GM18870 (cell line): ENCODE results near the gene OR13C5.
"Not testable (repeated sequence)": the region's sequence is repeated elsewhere in the genome, so short reads cannot be mapped to it uniquely, and the experiment has no call there.

ENCODE experiments used
- ATAC-seq: cut with Tn5 transposase; IDR thresholded peaks from one replicate; pipeline ENCODE4 v1.9.1; 2021; ENCODE audit warnings: moderate library complexity; ENCODE audit not compliant: unreplicated experiment

The OR13C5 gene, protein sequence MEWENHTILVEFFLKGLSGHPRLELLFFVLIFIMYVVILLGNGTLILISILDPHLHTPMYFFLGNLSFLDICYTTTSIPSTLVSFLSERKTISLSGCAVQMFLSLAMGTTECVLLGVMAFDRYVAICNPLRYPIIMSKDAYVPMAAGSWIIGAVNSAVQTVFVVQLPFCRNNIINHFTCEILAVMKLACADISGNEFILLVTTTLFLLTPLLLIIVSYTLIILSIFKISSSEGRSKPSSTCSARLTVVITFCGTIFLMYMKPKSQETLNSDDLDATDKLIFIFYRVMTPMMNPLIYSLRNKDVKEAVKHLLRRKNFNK

GRCh38 chr9:104599313-104599712, at the start of gene OR13C5:
OR13C5 (minus strand) TSS chr9:104599413; CDS start chr9:104599413, 0 bp downstream.
- not testable (repeated sequence) for ATAC-seq

GRCh38 chr9:104635456-104635855, 36.2 kb upstream of the OR13C5 start:
- ATAC-seq, result no peak

GRCh38 chr9:104633976-104634520, 34.8 kb upstream of the OR13C5 start:
- ATAC-seq, result no peak

GRCh38 chr9:104625964-104626363, 26.8 kb upstream of the OR13C5 start:
- ATAC-seq, result not testable (repeated sequence)

DNA sequence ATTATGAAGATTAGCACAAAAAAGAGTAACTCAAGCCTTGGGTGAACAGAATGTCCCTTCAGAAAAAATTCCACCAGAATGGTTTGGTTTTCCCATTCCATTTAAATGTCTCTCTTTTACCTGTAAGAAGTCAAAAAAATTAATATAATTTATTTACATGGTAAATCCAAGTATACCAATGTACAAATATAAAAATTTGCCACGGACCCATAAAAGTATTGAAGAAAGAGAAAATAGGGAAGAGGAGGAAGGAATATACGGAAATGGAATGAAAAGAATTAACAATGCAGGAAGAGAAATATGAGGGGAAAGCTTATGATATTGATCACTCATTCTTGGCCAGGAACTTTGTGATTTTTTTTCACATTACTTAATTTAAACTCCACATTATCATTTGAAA, 18.9 kb upstream of the OR13C5 start, which contains the start of gene OR13C9:
TSS of gene OR13C9 (minus strand) at position 101 of the 400 bp plus-strand sequence. CDS start at position 101, 0 bp downstream.
- no peak for ATAC-seq

GRCh38 chr9:104617418-104617817, 18.2 kb upstream of the OR13C5 start:
- ATAC-seq, result no peak

- ATAC-seq, result no peak
These were observed 12.0 kb upstream of the OR13C5 start for GRCh38 chr9:104611213-104611612.

DNA sequence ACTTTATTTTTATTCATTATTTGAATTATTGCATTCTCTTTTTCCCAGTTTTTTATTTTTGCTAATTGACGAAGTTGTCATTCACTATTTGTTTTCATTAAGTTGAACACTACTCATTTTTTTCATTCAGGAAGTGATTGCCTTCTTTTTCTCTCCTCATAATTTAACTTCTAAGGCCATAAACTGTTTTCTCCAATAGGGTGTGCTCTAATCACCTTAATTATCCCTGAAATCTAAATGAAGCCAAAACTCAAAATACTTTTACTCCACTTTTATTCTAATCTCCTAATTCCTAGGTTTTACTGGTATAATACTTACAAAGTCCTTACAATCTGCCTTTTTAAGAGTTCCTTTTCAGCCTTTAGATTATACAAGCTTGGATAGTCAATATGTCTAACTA, 9.1 kb upstream of the OR13C5 start:
- ATAC-seq, result no peak

GRCh38 chr9:104606152-104606551, 6.9 kb upstream of the OR13C5 start:
- ATAC-seq, result no peak

GRCh38 chr9:104605527-104605926, 6.3 kb upstream of the OR13C5 start, which contains the start of gene OR13C2:
OR13C2 (minus strand) TSS chr9:104605627; CDS start chr9:104605627, 0 bp downstream.
- not testable (repeated sequence) for ATAC-seq

DNA sequence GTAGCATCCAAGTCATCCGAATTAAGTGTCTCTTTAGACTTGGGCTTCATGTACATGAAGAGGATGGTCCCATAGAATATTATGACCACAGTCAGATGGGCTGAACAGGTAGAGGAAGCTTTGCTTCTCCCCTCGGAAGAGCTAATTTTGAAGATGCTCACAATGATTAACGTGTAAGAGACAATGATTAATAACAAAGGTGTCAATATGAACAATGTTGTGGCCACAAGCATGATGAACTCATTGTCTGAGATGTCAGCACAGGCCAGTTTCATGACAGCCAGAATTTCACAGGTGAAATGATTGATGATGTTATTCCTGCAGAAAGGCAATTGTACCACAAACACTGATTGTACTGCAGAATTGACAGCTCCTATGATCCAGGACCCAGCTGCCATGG, 5.6 kb upstream of the OR13C5 start:
- ATAC-seq, result peak; percentile 61

GRCh38 chr9:104598749-104599148, 464 bp downstream of the OR13C5 start:
- ATAC-seq, result not testable (repeated sequence)

GRCh38 chr9:104589626-104590025, 9.6 kb downstream of the OR13C5 start:
- no peak for ATAC-seq

- ATAC-seq, result no peak
These were observed 12.6 kb downstream of the OR13C5 start for GRCh38 chr9:104586496-104587180.

GRCh38 chr9:104580562-104580961, 18.7 kb downstream of the OR13C5 start:
- no peak for ATAC-seq

GRCh38 chr9:104577263-104577662, 21.9 kb downstream of the OR13C5 start:
- no peak for ATAC-seq

- ATAC-seq, result no peak
These were observed 23.8 kb downstream of the OR13C5 start for GRCh38 chr9:104575456-104575855.

GRCh38 chr9:104572612-104573011, 26.6 kb downstream of the OR13C5 start:
- ATAC-seq, result no peak

- ATAC-seq, result no peak
These were observed 30.3 kb downstream of the OR13C5 start, which contains the start of gene OR13C8 for GRCh38 chr9:104568868-104569267. OR13C8 (plus strand) TSS chr9:104569168; CDS start chr9:104569168, 0 bp downstream.

- ATAC-seq, result no peak
These were observed 34.9 kb downstream of the OR13C5 start for GRCh38 chr9:104564358-104564757.

DNA sequence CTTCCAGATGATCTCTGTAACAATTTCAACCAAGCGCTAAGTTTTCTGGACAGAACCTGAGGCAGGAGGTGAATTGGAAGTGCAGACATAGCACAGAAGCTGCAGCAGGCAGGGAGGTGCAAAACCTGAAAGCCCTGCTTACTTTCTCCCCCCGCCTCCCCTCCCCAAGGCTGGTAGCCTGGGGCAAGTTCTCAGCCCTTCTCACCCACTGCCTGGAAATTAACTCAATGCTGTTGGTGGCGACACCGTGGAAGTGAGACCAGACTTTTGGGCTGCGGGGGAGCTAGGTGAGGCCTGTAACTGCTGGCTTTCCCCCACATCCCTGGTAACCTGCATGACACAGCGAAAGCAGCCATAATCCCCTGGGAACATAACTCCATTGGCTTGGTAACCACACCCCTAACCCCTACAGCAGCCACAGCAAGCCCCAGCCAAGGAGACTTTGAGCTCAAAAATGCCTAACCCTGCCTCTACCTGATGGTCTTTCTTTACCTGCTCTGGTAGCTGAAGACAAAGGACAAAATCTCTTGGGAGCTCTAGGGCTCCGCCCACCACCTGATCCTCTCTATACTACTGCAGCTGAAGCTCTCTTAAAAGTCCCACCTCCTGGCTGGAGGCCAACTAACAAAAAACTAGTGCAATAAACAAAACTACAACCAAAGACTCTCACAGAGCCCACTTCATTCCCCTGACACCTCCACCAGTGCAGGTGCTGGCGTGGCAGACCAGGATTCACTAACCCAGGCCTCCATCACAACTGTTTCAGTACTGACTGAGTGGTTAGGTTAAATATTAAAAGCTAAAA, 42.2 kb downstream of the OR13C5 start:
- ATAC-seq, result no peak
